ENCODE results near the gene LYPD8. TPM values are rescaled to one million over a fixed set of nuclear protein-coding genes. Genes with fewer than 3 reads are reported as not detected.

LYPD8 gene
- total RNA-seq, 1 experiment from 2014 or later, result 0.74 TPM

DNA sequence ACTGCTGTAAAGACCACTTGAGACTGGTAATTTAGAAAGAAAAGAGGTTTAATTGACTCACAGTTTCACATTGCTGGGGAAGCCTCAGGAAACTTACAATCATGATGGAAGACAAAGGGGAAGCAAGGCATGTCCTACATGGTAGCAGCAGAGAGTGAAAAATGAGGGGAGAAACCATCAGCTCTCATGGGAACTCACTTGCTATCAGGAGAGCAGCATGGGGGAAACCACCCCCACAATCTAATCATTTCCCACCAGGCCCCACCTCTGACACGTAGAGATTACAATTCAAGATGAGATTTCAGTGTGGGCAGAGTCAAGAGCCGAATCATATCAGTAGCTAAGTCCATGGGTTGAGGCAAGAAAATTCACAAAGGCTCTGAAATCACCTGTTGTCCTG is 23.8 kb upstream of the LYPD8 start:
- intact Hi-C loops (cut with micrococcal nuclease; ENCODE audit: unreplicated experiment), result no loop called here
- no TSS peak for BruUV-seq (replicated peaks)
- no peak for DNase-seq
- TF ChIP-seq, protein P1, sequence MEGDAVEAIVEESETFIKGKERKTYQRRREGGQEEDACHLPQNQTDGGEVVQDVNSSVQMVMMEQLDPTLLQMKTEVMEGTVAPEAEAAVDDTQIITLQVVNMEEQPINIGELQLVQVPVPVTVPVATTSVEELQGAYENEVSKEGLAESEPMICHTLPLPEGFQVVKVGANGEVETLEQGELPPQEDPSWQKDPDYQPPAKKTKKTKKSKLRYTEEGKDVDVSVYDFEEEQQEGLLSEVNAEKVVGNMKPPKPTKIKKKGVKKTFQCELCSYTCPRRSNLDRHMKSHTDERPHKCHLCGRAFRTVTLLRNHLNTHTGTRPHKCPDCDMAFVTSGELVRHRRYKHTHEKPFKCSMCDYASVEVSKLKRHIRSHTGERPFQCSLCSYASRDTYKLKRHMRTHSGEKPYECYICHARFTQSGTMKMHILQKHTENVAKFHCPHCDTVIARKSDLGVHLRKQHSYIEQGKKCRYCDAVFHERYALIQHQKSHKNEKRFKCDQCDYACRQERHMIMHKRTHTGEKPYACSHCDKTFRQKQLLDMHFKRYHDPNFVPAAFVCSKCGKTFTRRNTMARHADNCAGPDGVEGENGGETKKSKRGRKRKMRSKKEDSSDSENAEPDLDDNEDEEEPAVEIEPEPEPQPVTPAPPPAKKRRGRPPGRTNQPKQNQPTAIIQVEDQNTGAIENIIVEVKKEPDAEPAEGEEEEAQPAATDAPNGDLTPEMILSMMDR (conservative IDR thresholded peaks at IDR 0.05), result no peak
- TF ChIP-seq EZH2 (IDR thresholded peaks at IDR 0.05; ENCODE audit: low read depth), result no peak
- Histone ChIP-seq H3K9me3 (ENCODE audit: insufficient read depth, low read depth) (no peaks in the 10 kb centered on the region), H3K4me3 (no peak overlapping the region), H3K79me2 (ENCODE audit: low read depth) (no peaks in the 10 kb centered on the region), H4K20me1 (ENCODE audit: insufficient read depth) (no peaks in the 10 kb centered on the region), H3F3A (ENCODE audit: insufficient read depth, low read depth) (no peaks in the 10 kb centered on the region), H3K4me1 (replicated peaks; ENCODE audit: insufficient read depth) (no peaks in the 10 kb centered on the region), H2AFZ (no peak overlapping the region), H3K4me2 (no peak overlapping the region), H3K27ac (no peak overlapping the region), H3K36me3 (ENCODE audit: low read depth) (no peaks in the 10 kb centered on the region), H3K27me3 (ENCODE audit: insufficient read depth, low read depth) (no peaks in the 10 kb centered on the region; the same call in 1 of the 2 replicates), H3K9me2 (ENCODE audit: insufficient read depth) (no peaks in the 10 kb centered on the region)
- CTCF ChIA-PET, result no interaction called here
- POLR2A ChIA-PET (ENCODE audit: unreplicated experiment), result no interaction called here

DNA sequence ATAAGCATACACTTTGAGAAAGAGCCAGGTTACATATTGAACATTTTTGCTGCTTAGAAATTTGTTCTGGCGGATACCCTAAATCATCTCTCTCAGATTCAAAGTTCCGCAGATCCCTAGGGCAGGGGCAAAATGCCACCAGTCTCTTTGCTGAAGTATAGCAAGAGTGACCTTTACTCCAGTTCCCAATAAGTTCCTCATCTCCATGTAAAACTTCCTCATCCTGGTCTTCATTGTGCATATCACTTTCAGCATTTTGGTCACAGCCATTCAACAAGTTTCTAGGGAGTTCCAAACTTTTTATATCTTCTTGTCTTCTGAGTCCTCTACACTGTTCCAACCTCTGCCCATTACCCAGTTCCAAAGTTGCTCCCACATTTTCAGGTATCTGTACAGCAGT is 23.3 kb upstream of the LYPD8 start:
- TF ChIP-seq, protein P1 (conservative IDR thresholded peaks at IDR 0.05), result no peak
- TF ChIP-seq EZH2 (IDR thresholded peaks at IDR 0.05; ENCODE audit: low read depth), result no peak
- no TSS peak for BruUV-seq (replicated peaks)

DNA sequence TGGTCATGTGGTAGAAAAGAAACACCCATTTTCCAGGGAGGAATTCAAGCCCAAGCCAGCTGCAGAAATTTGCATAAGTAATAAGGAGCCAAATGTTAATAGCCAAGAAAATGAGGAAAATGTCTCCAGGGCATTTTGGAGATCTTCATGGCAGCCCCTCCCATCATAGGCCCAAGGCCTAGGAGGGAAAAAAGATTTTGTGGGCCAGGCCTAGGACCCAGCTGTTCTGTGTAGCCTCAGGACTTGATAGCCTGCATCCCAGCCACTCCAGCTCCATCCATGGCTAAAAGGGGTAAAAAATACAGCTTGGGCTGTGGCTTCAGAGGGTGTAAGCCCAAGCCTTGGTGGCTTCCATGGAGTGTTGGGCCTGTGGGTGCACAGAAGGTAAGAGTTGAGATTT is 21.4 kb upstream of the LYPD8 start:
- H3K27ac ChIP-seq, result no peak overlapping the region
- H3K9me3 ChIP-seq (ENCODE audit: insufficient read depth, low read depth), result no peaks in the 10 kb centered on the region
- DNase-seq, result no peak
- intact Hi-C loops (cut with micrococcal nuclease; ENCODE audit: unreplicated experiment), result no loop called here
- H3K9me2 ChIP-seq (ENCODE audit: insufficient read depth), result no peaks in the 10 kb centered on the region
- ChIA-PET POLR2A (ENCODE audit: unreplicated experiment) (no interaction called here), CTCF (no interaction called here)
- H3K4me2 ChIP-seq, result no peak overlapping the region
- no peaks in the 10 kb centered on the region for H3K36me3 ChIP-seq (ENCODE audit: low read depth)
- H3K4me1 ChIP-seq (replicated peaks; ENCODE audit: insufficient read depth), result no peaks in the 10 kb centered on the region
- BruUV-seq (replicated peaks), result no TSS peak
- no peaks in the 10 kb centered on the region for H3K79me2 ChIP-seq (ENCODE audit: low read depth)
- no peak overlapping the region for H2AFZ ChIP-seq
- H3K4me3 ChIP-seq, result no peak overlapping the region
- no peaks in the 10 kb centered on the region for H3F3A ChIP-seq (ENCODE audit: insufficient read depth, low read depth)
- no peak for TF ChIP-seq EZH2 (IDR thresholded peaks at IDR 0.05; ENCODE audit: low read depth)
- TF ChIP-seq, protein P1 (conservative IDR thresholded peaks at IDR 0.05), result no peak
- H4K20me1 ChIP-seq (ENCODE audit: insufficient read depth), result no peaks in the 10 kb centered on the region
- H3K27me3 ChIP-seq (ENCODE audit: insufficient read depth, low read depth), result peaks cover 10% of the 10 kb centered on the region; the same call in 1 of the 2 replicates

More for the DNA sequence above, 23.3 kb upstream of the LYPD8 start:
- H3K9me3 ChIP-seq (ENCODE audit: insufficient read depth, low read depth), result no peaks in the 10 kb centered on the region
- intact Hi-C loops (cut with micrococcal nuclease; ENCODE audit: unreplicated experiment), result no loop called here
- no peak for DNase-seq
- no peaks in the 10 kb centered on the region for H3K36me3 ChIP-seq (ENCODE audit: low read depth)
- no peaks in the 10 kb centered on the region; the same call in 1 of the 2 replicates for H3K27me3 ChIP-seq (ENCODE audit: insufficient read depth, low read depth)
- no peak overlapping the region for H3K4me3 ChIP-seq
- ChIA-PET POLR2A (ENCODE audit: unreplicated experiment) (no interaction called here), CTCF (no interaction called here)
- no peak overlapping the region for H3K27ac ChIP-seq
- H3K9me2 ChIP-seq (ENCODE audit: insufficient read depth), result no peaks in the 10 kb centered on the region
- H3K79me2 ChIP-seq (ENCODE audit: low read depth), result no peaks in the 10 kb centered on the region
- no peaks in the 10 kb centered on the region for H4K20me1 ChIP-seq (ENCODE audit: insufficient read depth)
- H3F3A ChIP-seq (ENCODE audit: insufficient read depth, low read depth), result no peaks in the 10 kb centered on the region
- H3K4me2 ChIP-seq, result no peak overlapping the region
- H3K4me1 ChIP-seq (replicated peaks; ENCODE audit: insufficient read depth), result no peaks in the 10 kb centered on the region
- no peak overlapping the region for H2AFZ ChIP-seq

Measured in PC-9 (cell line).